Stimulated activated CD4-positive, alpha-beta T cell treated with anti-CD3 and anti-CD28 coated beads, Interleukin-4, amount 100 ng/mL, for 4 hours (primary cell): ENCODE results near the gene MRPS12.
"Not testable (repeated sequence)": the region's sequence is repeated elsewhere in the genome, so short reads cannot be mapped to it uniquely, and the experiment has no call there.

Experiments
- DNase-seq, 2 experiments: peaks; one replicate each; pipeline ENCODE4 v3.0.0-alpha.2; 2020

MRPS12 gene

DNA sequence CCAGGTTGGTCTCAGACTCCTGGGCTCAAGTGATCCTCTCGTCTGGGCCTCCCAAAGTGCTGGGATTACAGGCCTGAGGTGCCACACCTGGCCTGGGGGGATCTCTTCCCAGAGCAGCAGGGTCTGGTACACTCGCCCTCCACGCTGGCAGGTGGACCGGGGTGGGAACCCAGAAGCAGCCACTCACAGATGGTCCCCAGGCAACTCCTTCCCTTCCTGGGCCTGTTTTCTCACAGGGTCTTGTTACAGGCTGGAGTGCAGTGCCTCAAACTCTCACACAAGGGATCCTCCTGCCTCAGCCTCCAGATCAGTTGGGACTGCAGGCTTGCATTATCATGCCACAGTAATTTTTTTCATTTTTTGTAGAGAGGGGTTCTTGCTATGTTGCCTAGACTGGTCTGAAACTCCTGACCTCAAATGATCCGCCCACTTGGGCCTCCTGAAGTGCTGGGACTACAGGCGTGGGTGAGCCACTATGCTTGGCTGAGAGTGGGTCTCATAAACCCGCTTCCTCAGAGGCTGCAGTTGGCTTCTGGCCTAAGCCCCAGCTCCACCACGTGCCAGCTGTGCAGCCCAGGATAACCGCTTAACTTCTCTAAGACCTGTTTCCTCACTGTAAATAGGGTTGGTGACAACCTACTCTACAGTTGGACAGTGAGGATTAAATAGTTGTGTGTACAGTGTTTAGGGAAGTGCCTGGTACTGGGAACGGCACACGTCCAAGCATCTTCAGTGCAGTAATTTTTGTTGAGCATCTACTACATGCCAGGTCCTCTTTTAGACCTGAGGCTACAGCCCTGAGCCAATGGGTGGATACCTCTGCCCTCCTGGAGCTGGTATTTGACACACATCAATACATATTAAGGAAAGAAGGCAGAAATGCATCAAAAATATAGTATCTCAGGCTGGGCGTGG is 17.9 kb upstream of the MRPS12 start:
- no peak for DNase-seq

DNA sequence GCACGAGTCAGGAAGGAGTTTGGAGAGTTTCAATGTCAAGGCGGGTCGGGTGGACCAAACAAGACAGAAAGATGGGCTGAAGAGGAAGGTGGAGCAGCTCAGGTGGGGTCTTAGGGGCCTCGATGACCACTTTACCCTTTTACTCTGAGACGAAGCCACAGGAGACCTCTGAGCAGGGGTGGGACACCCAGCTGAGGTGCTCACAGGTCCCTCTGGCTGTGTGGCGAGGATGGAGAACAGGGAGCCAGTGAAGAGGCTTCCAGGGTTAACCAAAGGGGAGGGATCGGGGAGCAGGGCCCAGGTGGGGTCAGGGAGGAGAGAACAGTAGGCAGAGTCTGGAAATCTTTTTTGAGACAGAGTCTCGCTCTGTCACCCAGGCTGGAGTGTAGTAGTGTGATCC is 16.8 kb upstream of the MRPS12 start:
- no peak for DNase-seq

DNA sequence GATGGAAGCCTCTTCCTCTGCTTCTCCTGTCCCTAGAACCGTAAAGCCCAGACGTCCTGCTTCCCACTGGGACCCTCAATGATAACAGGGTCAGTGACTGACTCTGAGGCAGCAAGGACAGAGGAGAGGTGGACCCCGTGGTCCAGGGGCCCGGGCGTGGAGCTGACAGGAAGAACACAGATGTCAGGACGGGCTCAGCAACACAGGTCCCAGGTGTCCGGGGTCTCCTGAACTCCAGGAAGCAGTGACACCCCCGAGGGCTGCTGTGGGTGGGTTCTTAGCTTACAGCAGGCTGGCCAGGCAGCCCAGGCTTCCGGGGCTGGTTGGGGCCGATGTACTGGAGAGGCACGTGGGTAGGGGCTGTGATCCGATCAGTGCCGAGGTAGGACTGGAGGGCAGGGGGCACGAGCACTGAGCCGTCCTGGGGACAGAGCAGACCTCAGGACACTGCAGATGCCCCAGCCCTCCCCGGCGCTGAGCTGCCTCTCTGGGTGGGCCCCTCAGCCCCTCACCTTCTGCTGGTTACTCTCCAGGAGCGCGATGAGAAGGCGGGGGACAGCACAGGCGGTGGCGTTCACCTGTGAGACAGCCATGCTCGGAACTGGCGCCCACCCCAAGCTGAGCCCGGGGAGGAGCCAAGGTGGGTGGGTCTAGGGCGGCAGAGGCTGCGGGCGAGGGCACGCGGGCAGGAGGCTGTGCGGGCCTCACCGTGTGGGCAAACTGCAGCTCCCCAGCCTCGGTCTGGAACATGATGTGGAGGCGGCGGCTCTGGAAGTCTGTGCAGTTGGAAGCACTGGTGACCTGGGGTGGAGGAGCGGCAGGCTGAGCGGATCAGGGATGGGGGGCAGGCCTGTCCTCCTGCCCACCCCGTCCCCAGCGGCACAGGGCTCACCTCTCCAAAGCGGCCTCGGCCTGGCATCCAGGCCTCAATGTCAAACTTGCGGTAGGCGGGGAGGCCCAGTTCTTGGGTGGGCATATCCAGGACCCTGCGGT is 15.1 kb upstream of the MRPS12 start:
- no peak for DNase-seq

DNA sequence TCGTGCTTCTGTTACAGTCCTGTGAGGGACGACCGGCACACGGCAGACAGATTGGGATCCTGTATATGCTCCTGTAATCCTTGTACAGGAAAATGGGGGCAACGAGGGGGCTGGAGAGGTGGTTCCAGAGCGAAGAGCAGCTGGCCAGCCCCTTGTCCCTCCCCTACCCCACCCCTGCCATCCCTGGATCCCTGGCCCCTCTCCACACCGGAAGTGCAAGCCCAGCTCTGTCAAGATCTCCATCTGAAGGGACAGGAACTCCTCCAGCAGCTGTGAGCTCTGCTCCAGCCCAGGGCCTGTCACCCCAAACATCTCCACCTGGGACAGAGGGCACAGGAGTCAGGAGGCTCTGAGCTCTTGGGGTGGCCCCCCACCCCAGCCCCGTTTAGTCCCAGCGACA is 13.2 kb upstream of the MRPS12 start:
- DNase-seq, result no peak

DNA sequence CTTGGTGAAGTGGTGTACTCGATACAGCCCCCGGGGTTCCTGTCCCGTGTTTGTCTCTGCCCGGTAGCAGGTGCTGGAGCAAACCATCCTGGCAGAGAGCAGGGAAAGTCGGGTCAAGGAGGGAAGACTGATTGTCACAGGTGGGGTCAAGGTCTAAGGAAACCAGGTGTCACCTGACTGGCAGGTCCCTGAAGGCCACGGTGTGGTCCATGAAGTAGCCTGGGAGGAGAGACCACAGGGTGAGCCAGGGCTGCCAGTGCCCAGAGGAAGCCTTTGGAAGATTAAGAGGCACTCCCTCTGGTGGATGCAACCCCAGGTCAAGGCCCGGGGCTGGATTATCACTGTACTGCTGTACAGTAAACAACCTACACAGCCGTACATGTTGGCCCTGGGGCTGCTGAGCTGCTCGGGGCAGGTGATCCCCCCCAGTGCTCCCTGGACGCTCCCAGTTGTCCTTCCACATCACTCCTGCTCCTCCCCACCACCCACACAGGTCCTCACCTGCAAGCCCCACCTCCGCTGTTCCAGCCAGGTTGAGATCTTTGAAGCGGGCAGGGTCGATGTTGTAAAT is 12.7 kb upstream of the MRPS12 start:
- DNase-seq, result no peak

DNA sequence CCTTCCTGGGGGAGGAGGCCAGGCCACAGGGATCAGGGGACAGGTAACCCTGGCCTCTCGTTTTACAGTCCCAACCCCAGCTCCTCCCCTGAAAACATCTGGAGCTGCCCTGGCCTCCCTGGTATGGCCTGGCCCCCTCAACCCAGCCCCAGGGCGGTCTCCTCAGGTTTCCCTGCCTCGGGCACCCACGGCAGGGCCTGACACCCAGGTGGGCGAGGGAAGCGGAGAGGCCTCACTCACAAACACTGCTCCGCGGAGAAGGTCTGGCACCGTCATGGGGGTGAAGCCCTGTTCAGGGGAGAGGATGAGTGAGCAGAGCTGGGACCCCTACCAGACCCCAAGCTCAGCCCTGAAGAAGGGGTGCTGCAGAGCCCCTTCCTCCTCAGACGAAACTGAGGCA is 12.2 kb upstream of the MRPS12 start:
- DNase-seq, result no peak

DNA sequence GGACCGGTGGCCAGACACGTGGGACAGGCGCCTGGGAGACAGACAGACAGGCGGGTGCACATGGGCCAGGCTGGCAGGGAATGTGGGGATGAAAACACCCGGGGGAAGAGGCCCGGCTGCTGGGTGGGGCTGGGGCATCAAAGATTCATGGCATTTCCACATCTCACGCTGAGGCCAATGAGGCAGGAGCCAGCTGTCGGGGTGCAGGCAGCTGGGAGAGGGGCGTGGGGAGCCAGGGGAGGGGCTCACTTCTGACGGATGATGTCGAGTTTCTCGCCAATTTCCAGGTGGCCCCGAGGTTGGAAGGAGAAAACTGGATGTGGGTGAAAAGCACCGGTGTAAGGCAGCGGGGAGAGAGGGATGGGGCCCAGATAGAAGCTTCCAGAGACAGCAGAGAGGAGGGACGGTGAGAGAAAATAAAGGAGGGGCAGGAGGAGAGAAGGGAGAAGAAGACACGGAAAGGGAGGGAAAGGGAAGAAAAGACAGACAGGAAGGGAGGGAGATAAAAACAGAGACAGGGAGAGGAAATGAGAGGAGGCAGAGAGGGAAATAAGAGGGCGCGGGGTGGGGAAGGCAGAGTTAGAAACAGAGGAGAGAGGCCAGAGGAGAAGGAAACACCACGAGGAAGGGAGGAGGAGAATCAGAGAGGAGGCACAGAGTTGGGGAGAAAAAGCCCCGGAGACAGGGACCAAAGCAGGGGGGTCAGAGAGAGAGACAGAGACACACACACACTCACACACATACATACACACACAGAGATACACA is 10.7 kb upstream of the MRPS12 start:
- DNase-seq, result no peak

DNA sequence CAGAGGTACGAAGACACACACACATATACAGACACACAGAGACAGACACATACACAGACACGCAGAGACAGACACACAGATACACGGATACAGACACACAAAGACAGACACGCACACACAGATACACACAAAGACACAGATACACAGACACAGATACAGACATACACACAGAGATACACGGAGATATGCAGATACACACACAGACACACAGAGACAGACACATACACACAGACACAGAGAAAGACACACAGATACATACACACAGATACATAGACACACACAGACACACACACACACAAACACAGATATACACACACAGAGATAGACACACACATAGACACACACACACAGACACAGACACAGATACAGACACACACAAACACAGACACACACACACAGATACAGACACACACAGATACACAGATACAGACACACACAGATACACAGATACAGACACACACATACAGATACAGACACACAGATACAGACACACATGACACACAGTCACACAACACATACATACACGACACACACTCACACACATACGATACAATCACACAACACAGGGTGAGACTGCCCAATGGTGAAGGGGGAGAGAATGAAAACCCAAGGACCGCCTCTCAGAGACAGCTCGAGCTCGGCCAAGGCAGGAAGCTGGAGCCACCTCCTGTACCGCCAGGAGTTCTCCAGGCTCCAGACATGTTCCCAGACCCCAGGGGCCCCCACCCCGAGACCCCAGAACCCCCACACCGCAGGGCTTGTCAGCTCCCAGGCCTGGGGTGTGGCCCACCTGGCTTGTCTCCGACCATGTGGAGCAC is 9.9 kb upstream of the MRPS12 start:
- DNase-seq, result no peak

DNA sequence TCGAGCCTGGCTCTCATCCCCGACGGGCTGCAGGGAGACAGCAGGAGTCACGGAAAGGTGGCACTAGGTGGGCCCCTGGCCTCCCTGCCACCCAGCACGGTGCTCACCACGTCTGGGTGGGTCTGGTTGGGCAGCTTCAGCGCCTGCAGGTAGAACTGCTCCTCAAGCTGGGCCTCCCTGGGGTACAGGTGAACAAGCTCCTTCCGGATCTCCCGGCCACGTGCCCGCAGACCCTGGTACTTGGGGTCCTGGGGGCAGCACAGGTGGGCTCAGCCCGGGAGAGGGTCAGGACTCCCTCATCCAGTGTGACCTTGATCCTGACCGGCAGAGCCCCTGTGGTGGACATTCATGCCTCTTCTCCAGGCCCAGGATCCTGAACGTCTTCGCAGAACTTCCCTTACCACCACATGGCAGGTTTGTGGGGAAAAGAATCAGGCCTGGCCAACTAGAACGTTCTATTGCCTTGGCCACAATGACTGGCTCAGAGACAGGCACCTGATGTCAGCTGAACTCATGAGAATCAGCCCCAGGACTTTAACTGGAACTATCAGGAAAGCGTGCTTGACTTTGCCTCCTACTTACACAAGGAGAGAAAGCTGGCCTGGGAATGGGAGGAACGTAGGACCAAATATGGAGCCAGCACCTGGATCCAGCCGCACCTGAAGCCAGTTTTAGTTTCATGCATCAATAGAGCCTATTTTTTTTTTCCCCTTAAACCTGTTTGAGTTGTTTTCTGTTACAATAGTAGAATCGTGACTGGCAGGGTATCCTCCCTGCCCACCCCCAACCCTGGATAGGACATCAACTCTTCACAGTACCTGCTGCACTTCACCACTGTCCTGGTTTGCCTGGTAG is 9.1 kb upstream of the MRPS12 start:
- DNase-seq, result no peak

DNA sequence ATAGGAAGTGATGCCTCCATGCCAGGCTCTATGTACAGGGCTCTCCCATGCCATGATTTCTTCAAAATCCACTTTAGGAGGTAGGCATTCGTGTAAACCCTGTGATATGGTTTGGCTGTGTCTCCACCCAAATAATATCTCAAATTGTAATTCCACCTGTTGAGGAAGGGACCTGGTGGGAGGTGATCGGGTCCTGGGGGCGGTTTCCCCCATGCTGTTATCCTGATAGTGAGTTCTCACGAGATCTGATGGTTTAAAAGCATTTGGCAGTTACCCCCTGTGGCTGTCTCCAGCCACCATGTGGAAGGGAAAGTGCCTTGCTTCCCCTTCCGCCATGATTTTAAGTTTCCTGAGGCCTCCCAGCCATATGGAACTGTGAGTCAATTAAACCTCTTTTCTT is 8.3 kb upstream of the MRPS12 start:
- DNase-seq, result no peak

DNA sequence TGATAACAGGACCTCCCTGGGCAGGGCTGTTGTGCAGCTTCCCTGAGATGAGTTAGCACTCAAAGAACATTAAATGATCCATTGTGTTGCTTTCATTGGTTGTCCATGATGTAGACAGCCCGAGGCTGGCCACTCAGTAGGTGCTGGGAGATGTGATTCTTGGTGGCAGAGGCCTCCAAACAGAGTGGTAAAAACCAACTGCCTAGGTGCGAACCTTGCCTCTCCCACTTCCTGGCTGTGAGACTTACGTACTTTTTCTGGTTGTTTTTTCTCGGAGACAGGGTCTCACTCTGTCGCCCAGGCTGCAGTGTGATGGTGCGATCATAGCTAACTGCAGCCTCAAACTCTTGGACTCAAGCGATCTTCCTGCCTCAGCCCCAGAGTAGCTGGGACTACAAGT is 6.4 kb upstream of the MRPS12 start:
- DNase-seq, result no peak

DNA sequence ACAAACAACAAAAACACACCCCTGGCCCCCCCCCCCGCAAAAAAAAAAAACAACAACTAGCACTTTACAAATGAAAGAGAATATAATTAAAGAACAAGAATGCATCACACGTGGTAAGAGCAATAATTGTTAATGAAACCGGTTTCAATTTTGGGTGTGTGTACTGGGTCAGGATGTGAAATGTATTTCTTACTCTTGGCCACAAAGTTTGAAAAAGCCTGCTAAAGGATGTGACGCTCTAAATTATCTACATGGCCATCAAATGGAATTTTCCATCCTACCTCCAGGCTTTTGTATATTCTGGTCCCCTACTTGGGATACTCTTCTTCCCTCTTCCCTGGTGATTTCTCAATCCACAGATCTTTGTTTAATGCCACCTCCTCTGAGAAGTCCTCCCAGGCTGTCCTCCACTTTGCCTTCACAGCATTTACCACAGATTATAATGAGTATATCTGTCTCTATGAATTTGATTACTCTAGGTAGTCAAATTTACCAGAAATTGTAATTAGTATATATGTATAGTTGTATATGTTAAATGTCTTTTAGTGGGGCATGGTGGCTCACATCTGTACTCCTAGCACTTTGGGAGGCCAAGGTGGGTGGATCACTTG is 2.2 kb upstream of the MRPS12 start:
- no peak for DNase-seq

DNA sequence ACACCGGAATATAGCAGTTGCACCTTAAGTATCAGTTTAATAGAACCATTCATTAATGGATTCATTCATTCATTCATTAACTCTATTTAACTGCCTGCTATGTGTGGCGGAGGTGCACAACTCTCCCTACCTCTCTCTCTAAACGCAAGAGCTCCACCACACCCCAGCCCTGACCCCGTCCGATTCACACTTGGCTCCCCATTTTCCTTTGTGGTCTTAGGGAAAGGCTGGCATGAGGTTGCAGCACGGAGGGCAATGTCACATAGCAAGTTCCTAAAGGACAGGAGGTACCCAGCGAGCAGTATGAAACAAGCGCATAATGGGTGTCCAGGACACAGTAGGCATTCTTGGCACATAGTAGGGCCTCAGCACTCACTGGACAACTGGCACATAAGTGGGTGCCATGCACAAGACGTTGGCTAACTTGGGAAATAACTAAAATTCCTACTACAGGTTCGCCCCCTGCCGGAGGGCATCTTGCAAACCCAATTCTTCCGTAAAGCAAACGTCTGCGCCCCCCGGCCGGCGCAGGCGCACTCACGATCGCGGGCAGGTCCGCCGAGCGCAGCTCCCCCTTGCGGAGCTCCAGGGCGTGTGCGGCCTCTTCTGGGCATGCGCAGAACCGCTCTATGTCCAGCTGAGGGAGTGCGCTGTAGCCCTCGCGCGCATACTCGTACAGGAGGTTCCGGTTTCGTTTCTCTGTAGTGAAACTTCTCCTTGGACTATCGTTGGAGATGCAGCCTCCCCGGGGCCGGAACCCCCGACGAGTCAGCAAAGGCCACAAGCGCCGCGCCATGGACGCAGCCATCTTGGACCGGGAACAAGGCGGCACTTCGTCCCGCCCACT is 592 bp upstream of the MRPS12 start, which contains the start of gene SARS2:
Gene SARS2 (minus strand): TSS at position 835 of the 847 bp plus-strand sequence. CDS start 27 bp downstream, at position 808.
- DNase-seq, result peak; percentile 88 to 90

DNA sequence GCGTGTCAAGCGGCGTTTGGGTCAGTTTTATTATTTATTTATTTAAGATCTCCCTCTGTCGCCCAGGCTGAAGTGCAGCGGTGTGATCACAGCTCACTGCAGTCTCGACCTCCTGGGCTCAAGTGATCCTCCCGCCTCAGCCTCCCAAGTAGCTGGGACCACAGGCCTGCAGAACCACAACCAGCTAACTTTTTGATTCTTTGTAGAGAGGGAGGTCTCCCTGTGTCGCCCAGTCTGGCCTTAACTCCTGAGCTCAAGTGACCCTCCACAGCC is 713 bp downstream of the MRPS12 start:
- no peak for DNase-seq

DNA sequence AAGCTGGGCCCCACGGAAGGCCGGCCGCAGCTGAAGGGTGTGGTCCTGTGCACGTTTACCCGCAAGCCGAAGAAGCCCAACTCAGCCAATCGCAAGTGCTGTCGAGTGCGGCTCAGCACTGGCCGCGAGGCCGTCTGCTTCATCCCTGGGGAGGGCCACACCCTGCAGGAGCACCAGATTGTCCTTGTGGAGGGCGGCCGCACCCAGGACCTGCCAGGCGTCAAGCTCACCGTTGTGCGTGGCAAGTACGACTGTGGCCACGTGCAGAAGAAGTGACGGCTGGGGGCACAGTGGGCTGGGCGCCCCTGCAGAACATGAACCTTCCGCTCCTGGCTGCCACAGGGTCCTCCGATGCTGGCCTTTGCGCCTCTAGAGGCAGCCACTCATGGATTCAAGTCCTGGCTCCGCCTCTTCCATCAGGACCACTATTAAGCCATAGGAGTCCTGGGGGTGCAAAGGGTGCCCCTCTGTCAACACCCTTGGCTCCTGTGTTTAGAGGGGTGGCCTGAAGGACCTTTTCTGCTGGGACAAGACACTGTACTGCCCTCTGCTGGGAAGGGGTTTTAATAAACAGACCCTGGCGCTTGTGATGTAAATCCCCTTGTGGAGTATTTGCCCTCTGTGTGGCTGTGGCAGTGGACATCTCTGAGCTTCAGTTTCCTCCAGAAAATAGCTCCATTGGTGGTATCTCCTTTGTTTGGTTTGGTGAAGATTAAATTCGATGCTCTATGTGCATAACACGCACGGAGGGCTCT is 1.9 kb downstream of the MRPS12 start:
- peak in 1 of 2 experiments; percentile 31 for DNase-seq

DNA sequence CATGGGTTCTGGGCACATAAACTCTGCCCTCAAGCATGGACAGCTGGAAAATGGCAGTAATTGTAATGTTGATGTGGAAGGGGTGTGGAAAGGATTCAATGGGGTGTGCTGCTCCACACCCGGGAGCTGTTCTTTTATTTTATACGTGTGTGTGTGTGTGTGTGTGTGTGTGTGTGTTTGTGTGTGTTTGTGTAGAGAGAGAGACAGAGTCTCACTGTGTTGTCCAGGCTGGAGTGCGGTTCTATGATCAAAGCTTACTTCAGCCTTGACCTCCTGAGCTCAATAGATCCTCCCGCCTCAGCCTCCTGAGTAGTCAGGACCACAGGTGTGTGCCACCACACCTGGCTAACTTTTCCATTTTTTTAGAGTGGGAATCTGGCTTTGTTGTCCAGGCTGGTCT is 2.8 kb downstream of the MRPS12 start:
- no peak for DNase-seq

DNA sequence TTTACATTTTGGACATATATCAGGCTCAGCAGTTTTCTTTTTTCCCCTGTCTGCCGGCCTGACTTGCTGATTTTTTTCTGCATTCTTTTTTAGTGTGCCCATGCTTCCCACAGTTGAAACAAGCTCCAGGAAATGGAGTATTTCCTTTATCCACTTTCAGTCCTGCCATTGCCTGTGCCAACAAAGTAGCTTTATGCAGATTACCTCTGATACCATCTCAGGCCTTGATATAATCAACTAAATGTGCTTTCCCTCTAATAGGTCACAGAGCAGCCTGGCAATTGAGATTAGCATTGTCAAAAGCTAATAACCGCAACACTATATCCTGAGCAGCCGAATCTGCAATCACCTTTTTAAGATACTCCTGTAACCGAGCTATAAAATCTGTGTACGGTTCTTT is 9.2 kb downstream of the MRPS12 start:
- no peak for DNase-seq

DNA sequence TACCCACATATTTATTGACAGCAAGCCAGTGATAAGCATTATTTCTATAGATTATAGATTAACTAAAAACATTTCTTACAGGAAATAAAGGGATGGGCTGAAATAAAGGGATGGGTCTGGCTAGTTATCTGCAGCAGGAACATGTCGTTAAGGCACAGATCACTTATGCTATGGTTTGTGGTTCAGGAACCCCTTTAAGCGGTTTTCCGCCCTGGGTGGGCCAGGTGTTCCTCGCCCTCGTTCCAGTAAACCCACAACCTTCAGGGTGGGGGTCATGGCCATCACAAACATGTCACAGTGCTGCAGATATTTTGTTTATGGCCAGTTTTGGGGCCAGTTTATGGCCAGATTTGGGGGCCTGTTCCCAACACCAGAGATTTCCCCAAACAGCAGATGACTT is 10.7 kb downstream of the MRPS12 start:
- not testable (repeated sequence) for DNase-seq

DNA sequence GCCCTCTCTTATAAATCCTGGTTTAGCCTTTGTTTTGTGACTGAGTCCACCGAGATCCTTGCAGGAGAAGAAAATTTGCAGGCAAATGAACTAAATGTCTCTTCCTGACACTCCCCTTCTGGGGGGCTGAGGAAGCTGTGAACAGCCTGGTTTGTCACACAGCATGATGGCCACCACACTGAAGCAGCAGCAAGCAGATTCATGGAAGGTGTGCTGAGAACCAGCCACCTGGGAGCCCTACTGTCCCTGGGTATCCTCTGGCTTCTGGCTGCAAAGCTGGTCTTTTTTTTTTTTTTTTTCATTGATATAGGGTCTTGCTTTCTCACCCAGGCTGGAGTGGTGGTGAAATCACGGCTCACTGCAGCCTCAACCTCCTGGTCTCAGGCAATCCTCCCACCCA is 11.2 kb downstream of the MRPS12 start:
- no peak for DNase-seq
